ENCODE data around the gene CRAMP1.

GRCh38 chr16:1701216-1701878 lies 89.2 kb downstream of the CRAMP1 start:
- TF ChIP-seq CTCF (tag by site-specific recombination; IDR thresholded peaks at IDR 0.05) (no peak), ZNF202 (tag by site-specific recombination; IDR thresholded peaks at IDR 0.05; ENCODE audit: borderline replicate concordance) (no peak), TCF7L2 (IDR thresholded peaks at IDR 0.05; ENCODE audit: borderline replicate concordance, low read depth, low read length) (no peak), ZNF549 (tag by site-specific recombination; IDR thresholded peaks at IDR 0.05) (no peak), PBX3 (CRISPR knock-in tag; IDR thresholded peaks at IDR 0.05) (no peak), ELK4 (IDR thresholded peaks at IDR 0.05; ENCODE audit: borderline replicate concordance, low read depth, low read length) (no peak), ZNF121 (tag by site-specific recombination; IDR thresholded peaks at IDR 0.05) (no peak), ZNF660 (tag by site-specific recombination; IDR thresholded peaks at IDR 0.05) (no peak), ZNF311 (tag by site-specific recombination; IDR thresholded peaks at IDR 0.05; ENCODE audit: borderline replicate concordance) (no peak), ZNF747 (tag by site-specific recombination; IDR thresholded peaks at IDR 0.05) (no peak)
